Activated CD4-positive, CD25-positive, alpha-beta regulatory T cell treated with anti-CD3 and anti-CD28 coated beads, Interleukin-2, amount 50 U/mL, for 24 hours (primary cell): ENCODE measurements around the gene CIB1.
"Not testable (repeated sequence)": the region's sequence is repeated elsewhere in the genome, so short reads cannot be mapped to it uniquely, and the experiment has no call there.

Experiments used
- ATAC-seq, 2 donors: fragments of 150-1000 bp; cut with Tn5 transposase; one replicate each; pipeline ENCODE4 v1.10.0; 2021; ENCODE audit warnings: mild to moderate bottlenecking in 1 of 2, moderate library complexity in 1 of 2

Gene CIB1

DNA sequence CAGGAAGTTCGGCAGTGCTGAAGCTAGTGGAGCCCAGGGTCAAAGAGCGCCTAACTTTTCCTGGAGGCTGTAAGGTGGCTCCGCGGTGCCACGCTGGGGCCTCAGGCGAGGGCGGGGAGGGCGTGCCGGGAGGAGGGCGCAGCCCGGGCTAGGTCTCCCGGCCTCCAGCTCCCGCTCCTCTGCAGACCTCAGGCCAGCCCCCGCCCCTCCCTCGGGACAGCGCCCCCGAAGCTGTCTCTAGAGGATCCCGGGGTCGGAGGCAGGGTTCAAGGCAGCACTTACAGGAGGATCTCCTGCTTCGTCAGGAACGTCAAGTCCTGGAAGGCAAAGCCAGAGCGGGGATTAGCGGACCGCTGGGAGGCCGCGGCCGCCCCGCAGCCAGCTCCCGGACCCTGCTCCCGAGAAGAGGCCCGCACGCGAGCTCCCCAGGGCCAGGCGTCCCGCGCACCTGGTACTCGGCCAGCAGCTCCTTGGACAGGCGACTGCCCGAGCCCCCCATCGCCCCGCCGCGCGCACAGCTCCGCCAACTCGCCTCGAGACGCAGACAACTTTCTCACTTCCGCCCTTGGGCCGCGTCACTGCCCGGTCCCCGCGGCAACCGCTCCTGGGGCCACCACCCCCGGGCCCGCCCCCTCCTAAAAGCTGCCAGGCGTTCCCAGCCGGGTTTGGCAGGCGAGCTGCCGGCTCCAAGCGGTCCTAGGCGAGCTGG, at the start of gene CIB1:
Gene CIB1, minus strand, starts transcription at position 555 of the 709 bp plus-strand sequence. Its CDS starts 56 bp downstream, at position 499.
- ATAC-seq: peak; percentile 87 to 89

DNA sequence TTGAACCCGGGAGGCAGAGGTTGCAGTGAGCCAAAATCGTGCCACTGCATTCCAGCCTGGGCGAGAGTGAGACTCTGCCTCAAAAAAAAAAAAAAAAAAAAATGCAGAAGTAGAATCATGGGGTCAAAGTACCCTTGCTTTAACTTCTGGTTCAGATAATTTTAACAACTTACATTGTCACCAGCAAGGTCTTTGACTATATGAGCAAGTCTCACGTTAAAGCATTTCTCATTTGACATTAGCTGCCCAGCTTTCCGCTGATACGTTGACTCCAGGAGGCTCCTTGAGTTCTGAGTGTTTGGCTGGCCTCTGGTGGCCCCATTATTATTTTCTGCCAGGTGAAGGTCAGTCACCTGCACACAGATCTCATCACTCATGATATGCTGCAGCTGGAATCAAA, 47.9 kb upstream of the CIB1 start:
- not testable (repeated sequence) for ATAC-seq

DNA sequence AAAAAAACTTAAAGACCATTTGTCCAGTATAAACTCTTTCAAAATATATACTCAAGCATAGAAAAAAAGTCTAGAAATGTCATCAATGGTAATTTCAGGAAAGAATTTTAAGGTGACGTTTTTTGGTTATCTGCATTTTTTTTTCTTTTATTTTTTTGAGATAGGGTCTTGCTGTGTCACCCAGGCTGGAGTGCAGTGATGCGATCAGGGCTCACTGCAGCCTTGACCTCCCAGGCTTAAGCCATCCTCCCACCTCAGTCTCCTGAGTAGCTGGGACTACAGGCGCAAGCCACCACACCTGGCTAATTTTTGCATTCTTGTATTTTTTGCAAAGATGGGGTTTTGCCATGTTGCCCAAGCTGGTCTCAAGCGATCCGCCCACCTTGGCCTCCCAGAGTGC, 47.0 kb upstream of the CIB1 start:
- ATAC-seq: not testable (repeated sequence)

DNA sequence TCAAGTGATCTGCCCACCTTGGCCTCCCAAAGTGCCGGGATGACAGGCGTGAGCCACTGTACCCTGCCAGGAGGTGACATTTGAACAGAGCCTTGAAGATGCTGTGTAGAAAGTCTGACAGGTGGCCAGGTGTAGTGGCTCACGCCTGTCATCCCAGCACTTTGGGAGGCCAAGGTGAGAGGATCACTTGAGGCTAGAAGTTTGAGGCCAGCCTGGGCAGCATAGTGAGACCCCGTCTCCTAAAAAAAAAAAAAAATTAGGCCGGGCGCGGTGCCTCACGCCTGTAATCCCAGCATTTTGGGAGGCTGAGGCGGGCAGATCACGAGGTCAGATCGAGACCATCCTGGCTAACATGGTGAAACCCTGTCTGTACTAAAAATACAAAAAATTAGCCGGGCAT, 44.7 kb upstream of the CIB1 start:
- ATAC-seq: not testable (repeated sequence)

DNA sequence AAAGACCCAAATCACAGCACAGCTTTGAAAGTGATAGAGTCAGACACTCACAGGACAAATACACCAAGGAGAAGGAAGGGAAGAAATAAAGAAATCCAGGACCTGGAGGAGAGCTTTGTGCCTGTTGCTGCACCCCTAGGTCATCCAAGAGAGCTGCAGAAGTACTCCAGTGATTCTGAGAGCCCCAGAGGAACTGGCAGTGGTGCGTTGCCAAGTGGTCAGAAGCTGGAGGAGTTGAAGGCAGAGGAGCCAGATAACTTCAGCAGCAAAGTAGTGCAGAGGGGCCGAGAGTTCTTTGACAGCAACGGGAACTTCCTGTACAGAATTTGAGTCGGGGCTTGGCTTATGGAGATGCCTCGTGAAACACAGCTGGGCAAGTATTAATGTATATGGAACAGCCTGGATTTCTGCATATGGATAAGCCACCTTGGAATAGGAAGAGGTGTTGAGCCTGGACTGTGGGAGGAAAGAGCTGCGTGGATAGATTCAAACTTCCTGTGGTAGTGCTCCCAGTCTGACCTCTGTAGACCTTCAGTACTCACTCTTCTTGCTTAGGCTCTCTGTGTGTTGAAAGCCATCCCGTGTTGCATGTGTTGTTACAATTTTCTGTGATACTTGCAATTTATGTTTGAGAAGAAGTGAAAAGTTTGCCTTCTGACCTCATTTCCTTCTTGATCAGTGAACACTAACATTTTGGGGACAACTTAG, 37.9 kb upstream of the CIB1 start:
- no peak for ATAC-seq

DNA sequence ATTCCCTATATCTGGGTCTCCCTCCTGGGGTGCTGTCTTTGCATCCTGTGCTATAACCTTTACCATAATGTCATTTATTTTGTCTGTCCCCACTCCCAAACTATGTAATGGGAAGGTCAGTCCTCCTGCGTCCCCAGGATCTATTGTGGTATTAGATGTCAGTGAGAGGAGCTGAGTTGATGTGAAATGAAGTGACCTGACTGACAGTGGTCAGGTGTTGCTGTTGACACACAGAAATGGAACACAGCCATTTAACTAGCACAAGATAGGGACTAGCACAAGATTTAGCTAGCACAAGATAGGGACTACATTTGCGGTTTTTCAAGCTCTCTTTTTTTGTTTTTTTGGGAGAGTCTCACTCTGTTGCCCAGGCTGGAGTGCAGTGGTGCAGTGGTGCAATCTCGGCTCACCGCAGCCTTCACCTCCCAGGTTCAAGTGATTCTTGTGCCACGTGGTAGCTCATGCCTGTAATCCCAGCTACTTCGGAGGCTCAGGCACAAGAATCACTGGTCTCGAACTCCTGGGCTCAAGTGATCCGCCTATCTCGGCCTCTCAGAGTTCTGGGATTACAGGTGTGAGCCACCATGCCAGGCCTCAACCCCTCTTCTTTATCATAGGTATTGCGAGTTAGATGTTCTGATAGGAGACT, 36.9 kb upstream of the CIB1 start:
- ATAC-seq: no peak

DNA sequence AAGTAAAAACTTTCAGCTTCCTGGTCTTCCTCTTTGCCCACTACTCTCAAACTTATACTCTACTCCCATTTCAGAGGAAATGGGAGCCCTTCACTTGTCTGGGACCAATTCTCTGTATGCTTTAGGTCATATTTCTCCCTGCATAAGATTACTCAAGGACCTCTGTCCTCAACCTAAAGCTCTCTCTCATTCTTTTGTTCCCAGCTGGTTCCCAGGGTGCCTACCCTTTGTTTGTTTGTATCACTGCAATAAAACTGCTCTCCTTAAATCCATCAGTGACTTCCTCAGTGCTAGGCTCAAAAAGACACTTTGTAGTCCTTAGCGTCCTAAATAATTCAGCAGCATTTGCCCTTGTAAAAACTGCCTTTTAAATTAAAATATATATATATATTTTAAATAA, 34.7 kb upstream of the CIB1 start:
- no peak for ATAC-seq

DNA sequence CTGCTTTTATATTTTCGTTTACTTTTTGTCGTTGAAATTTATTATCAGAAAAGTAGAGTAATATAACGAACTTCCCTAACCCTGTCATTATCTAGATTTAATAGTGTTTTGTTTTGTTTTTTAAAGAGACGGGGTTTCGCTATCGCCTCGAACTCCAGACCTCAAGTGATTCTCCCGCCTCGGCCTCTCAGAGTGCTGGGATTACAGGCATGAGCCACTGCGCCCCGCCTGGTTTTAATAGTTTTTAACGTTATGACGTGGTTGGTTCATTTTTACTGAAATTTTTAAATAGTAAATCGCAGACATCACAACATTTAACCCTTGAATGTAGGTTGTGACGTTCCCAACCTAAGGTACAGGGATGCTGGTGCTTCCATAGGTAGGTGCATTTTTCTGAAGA, 32.7 kb upstream of the CIB1 start:
- no peak for ATAC-seq

DNA sequence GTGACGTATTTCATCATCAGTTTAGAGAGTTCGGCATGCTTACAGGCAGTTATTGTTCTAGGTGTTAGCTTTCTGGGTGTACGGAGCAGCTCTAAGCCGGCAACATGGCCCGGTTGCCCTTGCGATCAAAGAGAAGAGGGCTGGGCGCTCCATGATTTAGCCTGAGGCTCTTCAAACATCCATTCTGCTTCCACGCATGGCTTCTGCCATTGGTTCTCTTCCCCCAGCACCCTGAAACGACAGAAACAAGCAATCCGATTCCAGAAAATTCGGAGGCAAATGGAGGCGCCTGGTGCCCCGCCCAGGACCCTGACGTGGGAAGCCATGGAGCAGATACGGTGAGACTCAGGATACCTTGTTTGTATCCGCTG, 32.3 kb upstream of the CIB1 start:
- peak; percentile 9 to 13 for ATAC-seq

DNA sequence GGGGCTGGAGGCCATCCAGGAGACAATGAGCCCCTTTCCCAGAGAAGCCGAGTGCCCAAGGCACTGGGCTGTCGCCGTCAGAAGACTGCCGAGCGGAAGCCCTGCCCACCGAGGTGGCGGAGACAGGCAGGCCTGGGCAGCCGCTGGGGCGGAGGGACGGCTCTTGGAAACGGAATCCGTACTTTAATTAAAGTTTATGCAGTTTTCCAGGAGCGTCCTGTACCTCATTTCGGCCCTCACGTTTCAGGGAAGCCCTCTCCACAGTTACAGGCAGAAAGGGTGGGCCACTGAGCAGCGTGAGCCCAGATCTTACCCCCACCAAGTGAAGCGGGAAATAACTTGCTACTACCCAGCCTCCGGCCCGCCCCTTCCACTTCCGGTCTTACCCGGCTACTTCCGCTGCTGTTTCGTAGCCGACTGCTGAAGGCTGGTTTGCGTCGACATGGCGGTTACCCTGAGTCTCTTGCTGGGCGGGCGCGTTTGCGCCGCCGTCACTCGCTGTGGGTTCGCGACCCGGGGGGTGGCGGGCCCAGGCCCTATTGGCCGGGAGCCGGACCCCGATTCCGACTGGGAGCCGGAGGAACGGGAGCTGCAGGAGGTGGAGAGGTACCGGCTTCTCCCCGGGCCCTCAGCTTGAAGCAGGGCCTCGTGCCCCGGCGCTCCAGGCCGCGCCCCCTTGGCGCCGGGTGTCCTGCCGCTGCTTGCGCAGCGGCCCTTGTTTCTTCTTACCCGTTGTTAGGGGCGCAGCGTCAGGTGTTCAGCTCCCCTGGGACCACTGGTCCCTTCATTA, 31.7 kb upstream of the CIB1 start, which contains the start of gene NGRN:
Gene NGRN, plus strand, starts transcription at position 402 of the 790 bp plus-strand sequence. Its CDS starts 41 bp downstream, at position 443.
- peak; percentile 93 for ATAC-seq

DNA sequence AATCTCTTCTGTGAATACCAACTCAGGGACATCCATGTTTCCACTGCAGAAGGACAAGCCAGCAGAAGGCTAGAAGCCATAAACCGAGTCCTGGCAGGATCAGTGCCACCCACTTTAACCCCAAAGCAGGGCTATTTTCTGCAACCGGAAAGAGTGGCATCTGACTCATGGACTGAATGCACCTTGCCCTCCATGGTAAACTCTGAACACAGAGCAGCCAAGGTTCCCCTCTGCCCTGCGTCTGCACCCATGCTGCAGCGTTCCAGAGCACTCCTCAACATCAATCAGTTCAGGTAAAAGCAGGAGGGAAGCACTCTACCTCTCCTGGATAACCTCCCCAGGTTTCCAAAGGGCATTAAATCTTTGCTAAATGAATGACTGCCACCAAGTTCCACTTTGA, 30.9 kb upstream of the CIB1 start:
- ATAC-seq: peak; percentile 19 to 21

DNA sequence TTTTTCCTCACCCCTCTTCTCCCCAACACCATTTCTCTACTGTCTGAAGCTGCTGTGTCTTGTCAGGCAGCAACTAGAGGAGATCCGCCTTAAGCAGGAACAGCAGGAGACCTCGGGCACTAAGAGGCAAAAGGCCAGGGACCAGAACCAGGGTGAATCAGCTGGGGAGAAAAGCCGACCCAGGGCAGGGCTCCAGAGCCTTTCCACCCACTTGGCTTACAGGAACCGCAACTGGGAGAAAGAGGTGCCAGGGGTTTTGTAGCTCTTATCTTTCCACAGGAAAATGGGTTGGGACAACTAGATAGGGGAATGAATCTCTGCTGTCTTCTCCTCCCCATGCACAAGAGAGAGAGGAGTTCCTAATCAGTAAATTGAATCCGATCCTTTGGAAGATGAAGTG, 28.7 kb upstream of the CIB1 start:
- no peak for ATAC-seq

DNA sequence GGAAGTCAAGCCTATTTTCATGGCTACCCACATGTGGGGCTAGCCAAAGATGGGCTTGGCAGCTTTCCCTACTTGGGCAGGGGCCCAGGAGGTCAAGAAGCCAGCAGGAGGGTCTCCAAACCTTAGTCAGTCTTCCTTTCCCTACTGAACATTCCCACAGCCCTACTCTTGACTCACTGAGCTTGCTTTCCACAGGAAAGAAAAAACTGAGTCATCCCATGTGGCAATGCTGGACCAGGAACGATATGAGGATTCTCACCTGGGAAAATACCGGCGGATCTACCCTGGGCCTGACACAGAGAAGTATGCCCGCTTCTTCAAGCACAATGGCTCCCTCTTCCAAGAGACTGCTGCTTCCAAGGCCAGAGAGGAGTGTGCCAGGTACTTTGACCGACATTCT, 28.1 kb upstream of the CIB1 start:
- ATAC-seq: no peak

DNA sequence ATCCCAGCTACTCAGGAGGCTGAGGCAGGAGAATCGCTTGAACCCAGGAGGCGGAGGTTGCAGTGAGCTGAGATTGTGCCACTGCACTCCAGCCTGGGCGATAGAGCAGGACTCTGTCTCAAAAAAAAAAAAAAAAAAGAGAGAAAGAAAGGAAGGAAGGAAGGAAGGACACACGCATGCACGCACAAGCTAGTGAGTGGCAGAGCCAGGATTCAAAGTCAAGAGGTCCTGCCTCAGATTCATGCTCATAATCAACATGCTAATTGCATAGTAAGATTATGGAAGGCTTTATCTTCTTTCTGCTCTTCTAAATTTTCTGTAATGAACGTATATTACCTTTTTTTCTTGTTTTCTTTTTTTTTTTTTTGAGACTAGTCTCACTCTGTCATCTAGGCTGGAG, 27.0 kb upstream of the CIB1 start:
- ATAC-seq: not testable (repeated sequence)

DNA sequence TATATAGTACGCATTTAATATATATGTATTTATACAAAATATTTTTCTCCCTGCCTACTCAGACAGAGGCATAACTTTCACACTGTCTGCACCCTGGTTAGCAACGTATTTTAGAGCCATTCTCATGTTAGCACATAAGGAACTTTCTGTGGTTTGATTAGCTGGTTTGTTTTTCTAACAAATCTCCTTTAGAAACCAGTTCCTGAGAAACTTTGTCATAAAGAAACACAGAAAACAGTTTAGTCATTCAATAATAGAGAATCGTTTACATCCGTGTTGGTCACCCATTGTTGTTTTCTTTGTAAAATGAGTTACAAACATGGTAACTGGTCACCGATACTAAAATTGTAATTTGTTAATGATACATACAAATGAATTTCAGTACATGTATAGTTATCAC, 25.8 kb upstream of the CIB1 start:
- ATAC-seq: peak in 1 of 2 donors; percentile 60

DNA sequence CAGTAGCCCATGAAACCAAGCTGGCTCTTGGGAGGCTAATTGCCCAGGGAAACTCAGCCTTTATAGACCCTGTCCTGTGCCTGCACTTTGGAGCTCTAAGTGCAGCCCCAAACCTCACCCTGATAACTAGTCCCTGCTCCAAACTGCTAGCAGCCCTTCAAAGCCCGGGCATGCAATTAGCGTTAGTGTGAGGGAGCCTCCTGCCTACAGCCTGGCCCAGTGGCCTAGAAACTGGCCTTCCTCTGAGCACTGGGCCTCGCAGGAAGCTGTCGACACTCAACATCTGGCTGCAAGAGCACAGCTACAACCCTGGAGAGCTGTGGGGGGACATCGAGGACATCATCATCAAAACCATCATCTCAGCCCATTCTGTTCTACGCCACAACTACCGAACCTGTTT, 24.0 kb upstream of the CIB1 start:
- ATAC-seq: no peak

DNA sequence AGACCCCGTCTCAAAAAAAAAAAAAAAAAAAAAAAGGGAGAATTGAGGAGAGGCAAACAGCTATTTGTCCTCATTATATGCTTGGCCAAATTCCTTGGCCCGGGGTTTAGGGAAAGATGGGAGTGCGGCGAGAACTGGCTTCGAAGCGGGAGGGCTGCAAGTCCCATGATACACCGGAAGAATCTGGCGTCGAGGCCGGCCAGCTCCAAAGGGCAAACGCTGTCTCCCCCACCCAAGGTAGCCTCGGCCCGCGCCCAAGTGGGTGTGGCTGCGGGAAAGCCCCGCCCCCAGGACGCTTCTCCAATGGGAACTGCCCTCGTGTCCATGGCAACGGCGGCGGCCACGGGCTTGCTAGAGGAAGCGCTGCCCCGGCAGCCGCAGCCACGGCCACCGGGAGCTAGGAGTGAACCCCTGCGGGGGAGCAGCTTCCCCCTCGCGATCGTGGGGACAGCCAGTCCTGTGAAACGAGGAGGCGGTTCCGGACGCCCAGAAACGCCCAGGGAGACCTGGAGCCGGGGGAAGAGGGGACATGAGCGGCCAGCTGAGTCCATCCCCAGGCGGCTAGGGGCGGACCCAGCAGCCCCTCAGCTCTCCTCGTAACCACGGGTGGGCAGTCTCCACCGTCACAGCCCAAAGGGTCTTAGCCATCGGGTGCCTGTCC, 15.6 kb upstream of the CIB1 start, which contains the start of gene TTLL13:
Gene TTLL13, plus strand, starts transcription at position 354 of the 661 bp plus-strand sequence. CDS start 1,075 bp downstream, outside the sequence.
- ATAC-seq: peak; percentile 81 to 90

DNA sequence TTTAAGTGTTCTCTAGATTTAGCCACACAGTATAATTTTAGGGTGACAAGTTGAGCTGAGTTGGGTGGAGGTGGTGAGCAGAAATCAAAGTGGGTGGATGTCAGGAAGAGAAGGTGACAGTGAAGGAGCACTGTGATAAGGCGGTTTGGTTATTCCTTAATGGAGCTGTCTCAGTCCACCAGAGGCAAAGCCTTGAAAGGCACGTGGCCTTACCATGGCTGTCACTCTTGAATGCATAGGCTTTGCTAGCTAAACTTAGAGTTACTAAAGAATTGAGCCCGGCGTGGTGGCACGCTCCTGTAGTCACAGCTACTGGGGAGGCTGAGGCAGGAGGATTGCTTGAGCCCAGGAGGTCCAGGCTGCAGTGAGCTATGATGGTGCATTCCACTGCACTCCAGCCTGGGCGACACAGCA, 15.1 kb upstream of the CIB1 start:
- ATAC-seq: no peak

DNA sequence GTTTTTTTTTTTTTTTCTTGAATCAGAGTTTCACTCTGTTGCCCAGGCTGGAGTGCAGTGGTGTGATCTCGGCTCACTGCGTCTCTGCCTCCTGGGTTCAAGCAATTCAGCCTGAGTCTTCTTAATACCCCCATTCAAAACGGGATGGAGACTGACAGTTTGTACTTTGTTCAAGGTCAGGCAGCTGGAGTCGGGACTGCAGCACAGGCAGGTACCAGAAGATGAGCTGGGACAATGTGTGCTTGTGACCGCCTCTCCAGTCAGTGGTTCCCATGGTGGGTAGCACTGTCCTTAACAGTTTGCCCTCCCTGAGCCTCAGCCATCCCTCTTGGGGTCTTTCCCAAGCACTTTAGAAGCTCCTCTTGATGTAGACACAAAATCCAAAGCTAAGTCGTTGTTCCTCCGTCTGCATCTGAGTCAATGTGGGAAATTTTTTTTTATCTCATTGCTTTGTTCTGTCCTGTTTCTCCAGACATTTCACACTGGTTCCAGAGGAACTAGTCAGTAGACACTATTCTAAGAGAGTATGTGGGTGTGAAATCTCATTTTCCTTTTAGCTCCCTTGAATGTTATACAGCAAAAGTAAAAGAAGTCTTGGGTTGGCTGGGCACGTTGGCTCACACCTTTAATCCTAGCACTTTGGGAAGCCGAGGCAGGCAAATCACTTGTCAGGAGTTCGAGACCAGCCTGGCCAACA, 10.3 kb upstream of the CIB1 start:
- no peak for ATAC-seq

DNA sequence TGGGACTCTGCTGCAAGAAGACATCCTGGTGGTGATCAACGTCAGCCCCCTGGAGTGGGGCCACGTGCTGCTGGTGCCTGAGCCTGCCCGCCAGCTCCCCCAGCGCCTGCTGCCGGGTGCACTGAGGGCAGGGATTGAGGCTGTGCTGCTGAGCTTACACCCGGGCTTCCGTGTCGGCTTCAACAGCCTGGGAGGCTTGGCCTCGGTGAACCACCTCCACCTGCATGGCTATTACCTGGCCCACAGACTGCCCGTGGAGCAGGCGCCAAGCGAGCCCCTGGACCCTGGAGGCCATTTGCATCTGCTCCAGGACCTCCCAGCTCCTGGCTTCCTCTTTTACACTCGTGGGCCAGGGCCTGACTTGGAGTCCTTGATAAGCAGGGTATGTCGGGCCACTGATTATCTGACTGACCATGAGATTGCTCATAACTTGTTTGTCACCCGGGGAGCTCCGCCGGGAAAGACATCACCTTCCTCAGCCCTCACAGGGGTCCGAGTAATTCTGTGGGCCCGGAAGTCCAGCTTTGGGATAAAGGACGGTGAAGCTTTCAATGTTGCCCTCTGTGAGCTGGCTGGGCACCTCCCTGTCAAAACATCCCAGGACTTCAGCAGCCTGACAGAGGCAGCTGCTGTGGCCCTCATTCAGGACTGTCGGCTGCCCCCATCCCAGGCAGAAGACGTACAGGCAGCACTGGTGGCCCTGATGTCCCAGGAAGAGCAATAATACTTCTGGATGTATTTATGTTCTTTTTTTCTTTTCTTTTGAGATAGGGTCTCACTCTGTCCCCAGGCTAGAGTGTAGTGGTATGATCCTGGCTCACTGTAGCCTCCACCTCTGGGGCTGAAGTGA, 7.8 kb upstream of the CIB1 start:
- no peak for ATAC-seq

DNA sequence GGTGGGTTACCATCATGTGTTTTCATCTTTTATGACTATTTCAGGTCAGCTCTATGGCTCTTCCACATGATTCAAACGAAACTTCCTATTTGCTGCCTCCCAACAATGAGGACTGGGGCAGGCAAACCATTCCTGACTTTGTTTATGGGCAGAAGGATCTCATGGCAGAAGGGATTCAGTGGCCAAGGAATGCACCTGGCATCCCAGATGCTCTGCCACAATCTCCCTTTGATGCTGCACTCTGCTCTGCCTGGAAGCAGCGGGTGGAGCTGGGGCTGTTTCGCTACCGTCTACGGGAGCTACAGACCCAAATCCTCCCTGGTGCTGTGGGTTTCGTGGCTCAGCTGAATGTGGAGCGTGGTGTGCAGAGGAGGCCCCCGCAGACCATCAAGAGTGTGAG, 7.1 kb upstream of the CIB1 start:
- no peak for ATAC-seq
